Measurements from ENCODE around the gene RIPOR2.

DNA sequence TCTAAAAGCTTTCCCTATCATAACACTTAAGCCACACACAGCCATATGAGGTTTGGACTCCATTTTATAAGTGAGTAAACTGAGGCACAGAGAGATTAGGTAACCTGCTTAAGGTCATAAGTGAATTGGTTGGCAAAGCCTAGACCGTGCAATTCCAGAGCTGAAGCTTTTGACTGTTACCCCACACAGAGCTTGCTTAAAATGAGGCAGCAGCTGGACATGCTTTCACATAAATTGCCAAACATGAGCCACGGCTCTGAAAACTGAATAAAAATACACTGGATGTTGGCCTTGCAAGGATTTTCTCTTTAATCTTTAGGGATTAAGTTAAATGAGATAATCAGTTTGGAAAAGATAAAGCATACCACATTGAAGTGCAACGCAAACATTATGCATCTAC lies 2.5 kb downstream of the RIPOR2 start:
- no peak for TF ChIP-seq POLR2A (IDR thresholded peaks at IDR 0.05; ENCODE audit: low read depth, low read length)
- TF ChIP-seq, protein P1, sequence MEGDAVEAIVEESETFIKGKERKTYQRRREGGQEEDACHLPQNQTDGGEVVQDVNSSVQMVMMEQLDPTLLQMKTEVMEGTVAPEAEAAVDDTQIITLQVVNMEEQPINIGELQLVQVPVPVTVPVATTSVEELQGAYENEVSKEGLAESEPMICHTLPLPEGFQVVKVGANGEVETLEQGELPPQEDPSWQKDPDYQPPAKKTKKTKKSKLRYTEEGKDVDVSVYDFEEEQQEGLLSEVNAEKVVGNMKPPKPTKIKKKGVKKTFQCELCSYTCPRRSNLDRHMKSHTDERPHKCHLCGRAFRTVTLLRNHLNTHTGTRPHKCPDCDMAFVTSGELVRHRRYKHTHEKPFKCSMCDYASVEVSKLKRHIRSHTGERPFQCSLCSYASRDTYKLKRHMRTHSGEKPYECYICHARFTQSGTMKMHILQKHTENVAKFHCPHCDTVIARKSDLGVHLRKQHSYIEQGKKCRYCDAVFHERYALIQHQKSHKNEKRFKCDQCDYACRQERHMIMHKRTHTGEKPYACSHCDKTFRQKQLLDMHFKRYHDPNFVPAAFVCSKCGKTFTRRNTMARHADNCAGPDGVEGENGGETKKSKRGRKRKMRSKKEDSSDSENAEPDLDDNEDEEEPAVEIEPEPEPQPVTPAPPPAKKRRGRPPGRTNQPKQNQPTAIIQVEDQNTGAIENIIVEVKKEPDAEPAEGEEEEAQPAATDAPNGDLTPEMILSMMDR (IDR thresholded peaks at IDR 0.05; ENCODE audit: extremely low read depth in 1 of 2, insufficient read depth in 1 of 2, low read depth in 1 of 2, low read length in 2 of 2), result no peak

Measured in endothelial cell of umbilical vein (primary cell).